Activated T-helper 1 cell treated with Interleukin-2 at 50 U/mL for 16 hours (primary cell): ENCODE results near the gene MT1F.

ENCODE experiments used
- DNase-seq: peaks from one replicate; pipeline ENCODE4 v3.0.0-alpha.2; 2020; ENCODE audit warnings: low read depth

The MT1F gene

DNA sequence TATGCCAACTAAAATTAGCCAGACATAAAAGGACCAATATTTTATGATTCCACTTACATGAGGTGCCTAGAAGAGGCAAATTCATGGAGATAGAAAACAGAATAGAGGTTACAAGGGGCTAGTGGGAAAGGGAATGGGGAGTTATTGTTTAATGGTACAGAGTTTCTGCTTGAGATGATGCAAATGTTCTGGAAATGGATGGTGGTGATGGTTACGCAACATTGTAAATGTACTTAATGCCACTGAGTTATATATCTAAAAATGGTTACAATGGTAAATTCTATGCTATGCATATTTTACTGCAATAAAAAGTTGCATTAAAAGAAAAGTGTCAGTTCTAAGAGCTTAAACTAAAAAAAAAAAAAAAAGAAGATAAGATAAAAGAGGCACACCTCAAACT lies 42.4 kb downstream of the MT1F start:
- DNase-seq = no peak

DNA sequence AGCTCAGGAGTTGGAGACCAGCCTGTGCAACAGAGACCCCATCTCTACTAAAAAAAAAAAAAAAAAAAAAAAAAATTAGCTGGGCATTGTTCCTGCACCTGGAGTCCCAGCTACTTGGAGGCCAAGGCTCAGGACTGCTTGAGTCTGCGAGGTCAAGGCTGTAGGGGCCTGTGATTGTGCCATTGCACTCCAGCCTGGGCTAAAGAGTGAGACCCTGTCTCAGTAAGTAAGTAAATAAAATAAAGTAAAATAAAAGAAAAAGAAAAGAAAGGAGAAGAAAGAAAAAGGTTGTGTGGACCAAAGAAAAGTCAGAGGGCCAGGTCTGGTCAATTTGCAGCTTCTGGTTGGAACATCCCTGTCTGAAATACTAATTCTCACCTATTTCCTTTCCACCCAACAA lies 42.9 kb downstream of the MT1F start:
- DNase-seq = no peak

DNA sequence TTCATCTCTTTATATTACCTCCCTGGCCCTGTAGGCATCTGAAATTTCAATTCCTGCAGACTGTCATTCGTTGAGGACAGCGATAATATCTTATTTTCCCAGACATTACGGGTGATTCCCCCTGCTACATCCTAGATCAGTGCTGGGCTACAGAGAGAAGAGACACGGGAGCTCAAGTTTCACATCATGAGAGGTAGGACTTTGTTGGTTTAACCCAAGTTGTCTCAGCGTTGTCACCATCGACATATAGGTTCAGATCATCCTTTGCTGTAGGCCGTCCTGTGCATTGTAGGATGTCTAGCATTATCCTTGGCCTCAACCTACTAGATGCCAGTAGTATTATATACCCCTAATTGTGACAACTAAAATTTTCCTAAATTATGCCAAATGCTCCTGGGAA lies 43.8 kb downstream of the MT1F start:
- no peak for DNase-seq

DNA sequence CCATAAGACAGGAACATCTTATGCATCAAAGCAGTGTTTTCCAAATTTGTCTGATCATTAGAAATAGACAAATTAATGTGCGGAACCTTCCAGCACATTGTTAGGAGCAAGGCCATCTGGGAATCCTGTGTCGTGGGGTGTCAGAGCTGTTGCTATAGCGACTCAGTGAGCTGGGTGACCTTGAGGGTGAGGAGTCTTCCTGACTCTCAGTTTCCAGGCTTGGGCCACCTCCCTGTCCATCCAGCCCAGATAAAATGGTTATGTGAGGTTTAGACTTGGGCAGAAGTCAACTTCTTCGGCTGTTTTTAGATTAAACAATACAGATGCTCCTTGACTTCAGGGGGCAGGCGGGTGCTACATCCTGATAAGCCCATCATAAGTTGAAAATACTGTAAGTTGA lies 45.1 kb downstream of the MT1F start:
- no peak for DNase-seq
